HG03103 (cell line): ENCODE results near the gene SPATA13.

Experiments
- ATAC-seq: cut with Tn5 transposase; IDR thresholded peaks from one replicate; pipeline ENCODE4 v1.9.1; 2021; ENCODE audit warnings: low read depth; ENCODE audit not compliant: unreplicated experiment

SPATA13 gene

GRCh38 chr13:24138911-24139310 lies 21.6 kb upstream of the SPATA13 start:
- no peak for ATAC-seq

DNA sequence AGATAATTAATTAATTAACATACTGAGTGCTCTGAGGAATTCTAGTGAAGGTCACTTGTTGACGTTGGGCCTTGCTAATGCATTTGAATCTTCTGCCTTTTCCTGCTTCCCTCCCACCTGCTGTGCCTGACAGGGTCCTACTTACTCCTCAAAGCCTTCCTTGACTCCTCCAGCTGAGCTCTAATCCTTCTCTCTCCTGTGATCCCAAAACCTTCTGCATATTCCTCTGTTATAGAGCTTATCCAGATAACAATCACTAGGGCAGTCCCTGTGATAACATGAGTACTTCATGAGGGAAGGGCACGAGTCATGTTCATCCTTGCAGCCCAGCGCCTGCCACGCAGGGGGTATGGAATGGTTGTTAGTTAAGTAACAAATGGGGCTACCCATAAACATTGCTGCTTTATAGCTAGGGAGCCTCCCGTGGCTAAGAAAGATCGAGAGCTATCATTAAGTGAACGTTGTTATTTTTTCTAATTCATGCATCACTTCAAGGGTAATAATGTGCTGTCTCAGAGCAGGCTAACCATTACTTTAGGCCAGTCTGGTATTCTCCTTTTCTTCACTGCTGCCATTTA lies 19.1 kb upstream of the SPATA13 start:
- ATAC-seq, result no peak

GRCh38 chr13:24142453-24142852 lies 18.1 kb upstream of the SPATA13 start:
- ATAC-seq, result no peak

DNA sequence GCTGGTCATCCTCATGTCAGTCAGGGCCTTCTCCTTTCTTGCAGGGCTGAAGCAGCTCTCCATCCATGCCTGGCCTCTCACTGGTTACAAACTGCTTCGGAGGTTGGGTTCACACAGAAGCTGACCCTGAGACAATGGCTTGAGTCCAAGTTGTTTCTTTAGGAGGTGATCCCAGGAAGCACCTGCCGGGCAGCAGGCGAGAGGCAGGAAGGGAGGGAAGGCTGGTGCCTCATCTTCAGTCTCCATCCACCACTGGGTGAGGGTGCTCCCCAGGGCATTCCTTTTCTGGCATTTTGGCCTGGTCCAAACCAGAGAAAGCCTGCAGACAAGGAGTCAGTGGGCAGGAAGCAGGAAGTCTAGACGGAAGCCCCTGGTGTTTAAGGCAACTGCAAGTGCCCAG lies 17.6 kb upstream of the SPATA13 start:
- ATAC-seq, result no peak

DNA sequence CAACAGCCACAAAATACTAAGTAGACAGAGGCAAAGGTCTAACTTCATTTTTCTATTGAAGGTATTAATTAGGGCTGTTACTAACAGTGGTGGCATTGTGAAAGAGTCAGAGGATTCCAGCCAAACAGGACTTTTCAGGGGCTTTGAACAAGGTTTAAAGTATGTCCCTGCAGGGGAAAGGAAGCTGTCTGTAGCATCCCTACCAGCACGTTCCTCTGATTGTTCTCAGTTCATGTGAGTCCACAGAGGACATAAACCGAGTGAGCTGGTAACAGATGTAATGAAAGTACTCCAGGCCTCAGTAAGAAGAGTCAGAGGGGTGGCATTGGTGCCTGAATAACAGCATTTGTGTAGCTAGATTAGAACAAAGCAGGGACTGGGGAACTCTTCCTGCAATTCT lies 15.3 kb upstream of the SPATA13 start:
- ATAC-seq, result no peak

DNA sequence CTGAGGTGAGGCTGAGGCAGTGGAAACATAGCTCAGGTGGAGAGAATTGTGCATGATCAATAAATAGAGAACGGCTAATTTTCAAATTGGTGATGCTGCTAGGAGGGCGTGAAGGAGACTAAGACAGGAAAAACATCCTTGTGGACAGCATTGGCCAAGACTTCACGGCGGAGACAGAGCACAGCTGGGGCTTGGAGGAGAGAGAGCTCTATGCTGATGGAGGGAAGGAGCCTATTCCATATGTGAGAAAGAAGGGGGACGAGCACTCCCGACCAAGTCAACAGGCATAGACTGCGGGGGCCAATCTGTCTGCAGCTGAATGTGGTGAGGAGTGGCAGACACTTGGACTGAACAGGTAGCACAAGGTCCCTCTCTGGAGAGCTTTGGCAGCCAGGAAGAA lies 14.8 kb upstream of the SPATA13 start:
- no peak for ATAC-seq

GRCh38 chr13:24146961-24147569 lies 13.5 kb upstream of the SPATA13 start:
- no peak for ATAC-seq

DNA sequence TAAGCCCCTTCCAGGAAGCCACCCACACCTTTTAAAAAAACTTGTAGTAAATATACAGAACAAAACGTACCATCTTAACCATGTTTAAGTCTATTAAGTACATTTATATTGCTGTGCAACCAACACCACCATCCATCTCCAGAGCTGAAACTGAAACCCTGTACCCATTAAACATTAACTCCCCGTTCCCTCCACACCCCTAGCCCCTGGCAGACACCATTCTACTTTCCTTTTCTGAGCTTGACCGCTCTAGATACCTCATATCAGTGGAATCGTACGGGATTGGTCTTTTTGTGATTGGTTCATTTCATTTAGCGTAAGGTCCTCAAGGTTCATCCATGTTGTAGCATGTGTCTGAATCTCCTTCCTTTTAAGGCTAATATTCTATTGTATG lies 13.0 kb upstream of the SPATA13 start:
- ATAC-seq, result no peak

DNA sequence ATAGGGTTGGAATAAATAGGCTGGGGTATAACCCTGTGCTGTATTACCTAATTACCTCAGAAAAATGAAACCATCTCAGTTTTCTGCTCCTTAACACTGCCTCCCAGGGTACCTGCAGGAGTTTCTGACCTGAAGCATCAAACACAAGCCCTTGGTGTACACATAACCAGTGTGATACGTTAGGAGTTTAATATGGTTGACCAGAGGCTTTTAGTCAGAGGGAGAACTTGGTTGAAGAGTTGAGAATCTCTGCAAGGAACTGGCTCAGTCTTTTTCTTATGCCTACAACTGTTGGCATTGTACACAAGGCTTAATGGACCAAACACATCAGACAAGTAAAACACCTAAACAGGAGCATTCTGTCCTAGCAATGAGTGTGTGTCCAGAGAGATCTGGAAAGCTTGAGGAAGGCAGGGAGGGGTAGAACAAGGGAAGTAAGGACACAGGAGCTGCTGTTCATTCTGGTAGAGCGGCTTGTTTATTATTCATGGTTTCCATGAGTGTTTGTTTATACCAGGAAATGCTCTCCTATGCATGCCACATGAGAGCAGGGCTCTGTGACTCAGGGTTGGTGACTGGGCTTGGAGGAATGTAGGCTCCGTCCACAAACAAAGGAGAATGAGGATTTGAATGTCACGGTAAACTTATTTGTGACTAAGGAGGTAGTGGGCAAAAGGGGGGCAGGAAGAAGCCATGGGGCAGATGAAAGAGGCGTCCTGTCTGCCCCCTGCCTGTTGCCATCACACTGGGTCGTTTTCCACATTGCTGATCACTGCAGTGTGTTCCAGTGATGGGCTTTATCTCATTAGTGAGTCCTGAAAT lies 11.9 kb upstream of the SPATA13 start:
- no peak for ATAC-seq

DNA sequence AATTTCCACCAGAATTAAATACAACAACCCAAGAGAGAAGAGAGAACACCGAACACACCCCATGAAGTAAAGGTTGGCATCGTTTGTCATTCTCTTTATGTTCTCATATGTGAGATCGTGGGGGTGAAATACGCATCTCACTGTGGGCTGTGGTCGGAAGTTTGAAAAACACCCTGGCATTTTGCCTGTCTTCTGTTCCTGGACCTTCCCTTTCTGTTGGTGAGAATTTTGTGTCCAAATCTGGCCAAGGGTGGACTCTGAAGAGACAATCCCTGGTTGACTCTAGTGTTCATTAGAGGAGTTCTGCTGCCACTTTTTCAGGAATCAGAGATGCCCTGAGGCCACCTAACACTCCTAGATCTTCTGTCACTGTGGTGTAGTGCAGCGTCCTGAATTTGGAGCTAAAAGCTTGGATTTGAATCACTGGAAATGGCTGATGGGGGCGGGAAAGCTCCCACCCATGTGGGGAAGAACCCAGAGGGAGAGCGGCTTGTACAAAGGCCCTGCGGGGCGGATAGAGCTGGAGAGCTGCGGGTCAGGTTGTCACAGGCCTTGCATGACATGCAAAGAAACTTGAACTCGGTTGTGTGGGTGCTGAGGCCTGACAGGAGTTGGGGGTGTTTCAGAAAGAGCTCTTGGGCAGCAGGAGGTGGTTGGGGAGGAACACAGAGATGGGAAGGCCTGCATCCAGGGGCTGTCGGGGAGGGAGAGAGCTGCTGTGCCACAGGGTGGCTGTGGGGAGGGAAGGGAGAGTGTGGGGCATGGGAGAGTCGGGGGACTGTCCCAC lies 11.1 kb upstream of the SPATA13 start:
- ATAC-seq, result no peak

GRCh38 chr13:24150572-24150971 lies 9.9 kb upstream of the SPATA13 start:
- no peak for ATAC-seq

GRCh38 chr13:24151864-24152263 lies 8.7 kb upstream of the SPATA13 start:
- ATAC-seq, result no peak

- no peak for ATAC-seq
These were observed 8.0 kb upstream of the SPATA13 start for GRCh38 chr13:24152292-24153214.

DNA sequence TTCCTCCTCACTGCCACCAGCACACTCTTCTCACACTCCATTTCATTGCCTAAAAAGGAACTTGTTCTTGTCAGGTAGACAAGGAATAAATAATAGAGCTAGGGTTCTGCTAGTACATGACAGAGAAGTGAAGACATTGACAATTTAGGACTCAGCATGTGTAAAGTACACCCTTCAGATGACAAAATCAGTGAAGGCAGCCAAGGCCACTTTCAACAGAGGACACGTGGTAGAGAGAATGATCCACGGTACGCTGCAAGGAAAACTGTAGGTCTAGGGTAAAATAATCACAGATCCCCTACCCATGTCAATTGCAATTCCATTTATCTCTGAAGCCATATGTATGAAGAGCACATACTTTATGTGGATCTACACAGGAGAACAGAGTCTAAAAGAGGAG lies 7.2 kb upstream of the SPATA13 start:
- no peak for ATAC-seq

GRCh38 chr13:24153979-24154701 lies 6.4 kb upstream of the SPATA13 start:
- ATAC-seq, result no peak

- ATAC-seq, result no peak
These were observed 1.2 kb upstream of the SPATA13 start for GRCh38 chr13:24159357-24159756.

DNA sequence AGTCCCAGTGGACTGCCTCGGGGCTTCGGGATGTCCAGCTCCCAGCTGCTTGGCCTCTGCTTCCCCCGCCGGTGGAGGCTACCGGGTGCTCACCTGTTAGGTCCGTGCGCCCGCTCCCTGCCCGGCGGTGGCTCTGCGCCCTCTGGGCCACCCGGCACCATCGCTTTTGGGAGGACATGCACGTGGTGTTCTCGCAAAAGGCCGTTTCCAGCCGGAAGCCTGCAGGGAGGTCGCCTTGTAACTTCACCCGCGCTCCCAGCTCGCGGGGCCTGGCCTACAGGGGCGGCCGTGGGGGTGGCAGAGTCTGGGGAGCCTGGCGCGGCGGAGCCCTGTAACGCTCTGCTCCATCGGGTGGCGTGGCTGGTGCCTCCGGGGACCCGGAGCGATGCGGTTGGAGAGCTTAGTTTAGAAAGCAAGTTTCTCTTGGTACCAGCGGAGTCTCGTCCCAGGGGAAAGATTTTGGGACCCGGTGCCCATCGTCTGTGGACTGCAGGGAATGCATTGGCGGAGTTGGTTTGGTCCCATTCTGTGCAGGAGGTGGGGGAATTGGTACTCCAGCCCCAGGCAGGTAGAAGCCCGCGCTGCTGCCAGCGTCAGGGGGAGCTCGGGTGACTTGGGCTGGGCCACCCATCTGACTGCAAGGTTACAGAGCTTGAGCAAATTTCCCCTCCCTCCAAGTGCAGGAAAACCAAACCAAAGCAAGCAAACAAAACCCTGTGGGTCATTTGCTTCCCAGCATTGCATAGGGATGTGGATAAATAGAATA lies 673 bp downstream of the SPATA13 start:
- peak; percentile 31 for ATAC-seq

- no peak for ATAC-seq
These were observed 1.5 kb downstream of the SPATA13 start for GRCh38 chr13:24161980-24162525.
